SK-N-SH treated with all-trans-retinoic acid at 6 μM for 48 hours (cell line): ENCODE results near the gene GREM1.

Source experiments
- ZC3H10 ChIP-seq: fragments of 250-450 bp; sonication (Bioruptor Pico); IDR thresholded peaks from 2 replicates; pipeline ENCODE4 v1.5.1; 2021; ENCODE audit warnings: mild to moderate bottlenecking, moderate library complexity
- TF ChIP-seq, protein P1 (sequence below): fragments of 250-450 bp; sonication (Bioruptor Pico); IDR thresholded peaks from 2 replicates; pipeline ENCODE4 v1.5.1; 2020; ENCODE audit warnings: low read depth, mild to moderate bottlenecking, moderate library complexity

DNA sequence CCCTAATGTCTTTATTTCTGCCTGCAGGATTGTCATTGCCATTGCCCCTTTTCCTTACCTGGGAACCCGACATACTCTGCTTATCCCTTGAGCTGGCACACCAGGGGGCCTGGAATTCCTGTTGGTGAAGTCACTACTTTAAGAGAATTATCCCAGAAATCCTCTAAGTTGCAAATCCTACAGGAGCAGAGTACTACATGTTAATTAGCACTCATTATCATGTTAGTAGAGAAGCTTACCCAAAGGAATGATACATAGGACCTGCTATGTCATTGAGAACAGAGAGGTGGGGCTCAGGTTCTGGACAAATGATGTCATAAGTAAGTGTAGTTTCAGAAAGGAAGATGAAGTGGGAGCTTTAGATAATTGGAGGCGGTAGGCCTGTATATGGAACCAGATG is 48.9 kb upstream of the GREM1 start:
- no peak for TF ChIP-seq ZC3H10
- TF ChIP-seq, protein P1, sequence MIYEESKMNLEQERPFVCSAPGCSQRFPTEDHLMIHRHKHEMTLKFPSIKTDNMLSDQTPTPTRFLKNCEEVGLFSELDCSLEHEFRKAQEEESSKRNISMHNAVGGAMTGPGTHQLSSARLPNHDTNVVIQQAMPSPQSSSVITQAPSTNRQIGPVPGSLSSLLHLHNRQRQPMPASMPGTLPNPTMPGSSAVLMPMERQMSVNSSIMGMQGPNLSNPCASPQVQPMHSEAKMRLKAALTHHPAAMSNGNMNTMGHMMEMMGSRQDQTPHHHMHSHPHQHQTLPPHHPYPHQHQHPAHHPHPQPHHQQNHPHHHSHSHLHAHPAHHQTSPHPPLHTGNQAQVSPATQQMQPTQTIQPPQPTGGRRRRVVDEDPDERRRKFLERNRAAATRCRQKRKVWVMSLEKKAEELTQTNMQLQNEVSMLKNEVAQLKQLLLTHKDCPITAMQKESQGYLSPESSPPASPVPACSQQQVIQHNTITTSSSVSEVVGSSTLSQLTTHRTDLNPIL (CRISPR knock-in tag), result no peak
